ENCODE results near the gene TMED8. TPM values are rescaled to one million over a fixed set of nuclear protein-coding genes. Genes with fewer than 3 reads are reported as not detected.

The TMED8 gene
- total RNA-seq, 1 donor from 2014 or later = 10.5 TPM

- intact Hi-C loops (cut with DNase I) = no loop called here
- ATAC-seq = peak; percentile 89
- no peak for DNase-seq (ENCODE audit: low spot score)
Measured at GRCh38 chr14:77306851-77307496, 69.9 kb downstream of the TMED8 start.

- intact Hi-C loops (cut with DNase I) = no loop called here
- ATAC-seq = peak; percentile 87
- no peak for DNase-seq (ENCODE audit: low spot score)
Measured at GRCh38 chr14:77306416-77306815, 70.5 kb downstream of the TMED8 start.

GRCh38 chr14:77305696-77306095, 71.2 kb downstream of the TMED8 start:
- no peak for ATAC-seq
- no peak for DNase-seq (ENCODE audit: low spot score)
- intact Hi-C loops (cut with DNase I) = no loop called here

- ATAC-seq (peak; percentile 51), DNase-seq (ENCODE audit: low spot score) (no peak)
- intact Hi-C loops (cut with DNase I) = no loop called here
Measured at GRCh38 chr14:77303417-77304156, 73.3 kb downstream of the TMED8 start.

DNA sequence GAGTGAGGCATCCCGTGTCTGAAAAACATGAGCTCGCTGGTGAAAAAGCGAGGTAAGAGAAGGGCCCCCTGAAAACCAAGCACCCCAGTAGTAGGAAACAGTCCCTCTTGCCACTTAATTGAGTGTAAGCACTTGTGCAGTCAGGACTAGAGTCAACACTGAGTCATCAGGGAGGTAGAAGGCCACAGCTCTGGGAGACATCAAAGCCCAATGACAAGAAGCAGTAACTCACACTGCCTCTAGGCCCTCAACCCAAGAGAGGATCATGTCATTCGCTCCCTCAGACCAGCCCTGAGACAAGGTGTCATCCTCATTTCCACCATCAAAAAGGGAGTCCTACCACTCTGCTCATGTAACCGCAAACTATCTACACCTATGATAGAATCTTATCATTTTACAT, 74.0 kb downstream of the TMED8 start:
- no peak for DNase-seq (ENCODE audit: low spot score)
- ATAC-seq = no peak
- intact Hi-C loops (cut with DNase I) = no loop called here

GRCh38 chr14:77301103-77301502, 75.8 kb downstream of the TMED8 start:
- peak; percentile 92 for DNase-seq (ENCODE audit: low spot score)
- intact Hi-C loops (cut with DNase I) = no loop called here

DNA sequence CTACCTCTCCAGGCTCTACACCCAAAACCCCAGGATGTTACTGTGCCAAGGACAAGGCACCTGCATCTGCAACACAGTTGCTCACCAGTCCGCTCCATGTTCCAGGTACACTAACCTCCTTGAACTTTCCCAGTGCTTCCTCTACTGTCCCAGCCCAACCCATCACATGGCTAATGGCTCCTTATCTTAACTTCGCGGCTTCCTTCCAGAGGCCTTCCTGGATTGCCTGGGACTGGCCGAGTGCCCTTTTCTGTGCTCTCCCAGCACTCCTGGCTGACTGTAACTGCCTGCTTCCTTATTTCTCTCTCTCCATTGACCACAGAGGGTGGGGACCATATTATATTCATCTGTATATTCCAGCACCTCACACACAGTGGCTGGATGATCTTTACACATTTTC, 77.1 kb downstream of the TMED8 start:
- DNase-seq (ENCODE audit: low spot score) (no peak), ATAC-seq (no peak)
- intact Hi-C loops (cut with DNase I) = no loop called here

More at GRCh38 chr14:77301103-77301502, 75.8 kb downstream of the TMED8 start:
- peak; percentile 89 for ATAC-seq

GRCh38 chr14:77296906-77297305, 80.0 kb downstream of the TMED8 start:
- no peak for DNase-seq (ENCODE audit: low spot score)
- intact Hi-C loops (cut with DNase I) = no loop called here
- no peak for ATAC-seq

- DNase-seq (ENCODE audit: low spot score) = no peak
- intact Hi-C loops (cut with DNase I) = no loop called here
- no peak for ATAC-seq
Measured at GRCh38 chr14:77296155-77296554, 80.7 kb downstream of the TMED8 start.

GRCh38 chr14:77290705-77291104, 86.2 kb downstream of the TMED8 start:
- ATAC-seq = no peak
- intact Hi-C loops (cut with DNase I) = no loop called here
- DNase-seq (ENCODE audit: low spot score) = no peak

GRCh38 chr14:77286576-77286975, 90.3 kb downstream of the TMED8 start:
- ATAC-seq (no peak), DNase-seq (ENCODE audit: low spot score) (no peak)
- intact Hi-C loops (cut with DNase I) = no loop called here

Other genes starting within 250 kb of the TMED8 start
- not detected for gene ZDHHC22, start 235.3 kb downstream of the TMED8 start, total RNA-seq
- gene TMEM63C, start 195.3 kb downstream of the TMED8 start, total RNA-seq = not detected
- not detected for gene NGB, start 105.9 kb downstream of the TMED8 start, total RNA-seq
- gene POMT2, start 56.2 kb downstream of the TMED8 start, total RNA-seq = 30.4 TPM
- 9.5 TPM for gene GSTZ1, start 56.1 kb downstream of the TMED8 start, total RNA-seq
- 0.36 TPM for gene SAMD15, start 285 bp upstream of the TMED8 start, total RNA-seq
- 1.0 TPM for gene NOXRED1, start 46.4 kb upstream of the TMED8 start, total RNA-seq
- gene VIPAS39, start 80.5 kb upstream of the TMED8 start, total RNA-seq = 17.9 TPM
- gene AHSA1, start 81.0 kb upstream of the TMED8 start, total RNA-seq = 90.1 TPM
- 0.31 TPM for gene ISM2, start 121.7 kb upstream of the TMED8 start, total RNA-seq
- 65.1 TPM for gene SPTLC2, start 239.5 kb upstream of the TMED8 start, total RNA-seq

Data from sciatic nerve (tissue), 2 donors.